D721Med (cell line): ENCODE results near the gene APCS.

ENCODE experiments used
- DNase-seq: peaks from one replicate; pipeline ENCODE4 v3.0.0; 2011; ENCODE audit warnings: low spot score; ENCODE audit not compliant: insufficient read length
- FAIRE-seq: peaks from 2 replicates; lab custom pipeline; 2011; peaks lifted over from hg19 to GRCh38; lab: Jason Lieb, UNC
- CTCF ChIP-seq: IDR thresholded peaks from 2 replicates; pipeline ENCODE4 v1.5.1; 2012; ENCODE audit warnings: mild to moderate bottlenecking, control low read depth; ENCODE audit not compliant: insufficient read depth; ENCODE audit errors: missing control alignments

Gene APCS

GRCh38 chr1:159562680-159563079, 24.9 kb upstream of the APCS start:
- DNase-seq (no peak), FAIRE-seq (no peak)
- TF ChIP-seq CTCF = no peak

GRCh38 chr1:159577446-159577845, 10.2 kb upstream of the APCS start:
- no peak for FAIRE-seq
- DNase-seq = no peak
- TF ChIP-seq CTCF = no peak

- no peak for DNase-seq
- TF ChIP-seq CTCF = no peak
- no peak for FAIRE-seq
Measured at GRCh38 chr1:159580340-159580739, 7.3 kb upstream of the APCS start.

GRCh38 chr1:159581422-159581821, 6.2 kb upstream of the APCS start:
- no peak for TF ChIP-seq CTCF
- FAIRE-seq (no peak), DNase-seq (no peak)

- DNase-seq = no peak
- FAIRE-seq = no peak
- no peak for TF ChIP-seq CTCF
Measured at GRCh38 chr1:159584536-159584935, 3.1 kb upstream of the APCS start.

- TF ChIP-seq CTCF = no peak
- DNase-seq (no peak), FAIRE-seq (no peak)
Measured at GRCh38 chr1:159591981-159592380, 4.4 kb downstream of the APCS start.

- TF ChIP-seq CTCF = no peak
- no peak for DNase-seq
- FAIRE-seq = no peak
Measured at GRCh38 chr1:159594625-159595405, 7.2 kb downstream of the APCS start.
